ENCODE data around the gene CENPV.
A peak's percentile ranks its signal among the peaks of the same experiment; 100 is the strongest.

CENPV gene

GRCh38 chr17:16351831-16352230 lies 1.4 kb downstream of the CENPV start:
- H3K36me3 ChIP-seq (ENCODE audit: insufficient read depth, low read length): peaks cover 31% of the 10 kb centered on the region
- peak overlapping the region; percentile 90 to 97 for H3K4me3 ChIP-seq (ENCODE audit: low read depth in 1 of 2, low read length in 2 of 2)
- no peaks in the 10 kb centered on the region for H3K27me3 ChIP-seq (ENCODE audit: insufficient read depth, low read length, poor library complexity)
- peaks cover 10% of the 10 kb centered on the region; the same call in 1 of the 2 replicates for H4K20me1 ChIP-seq (ENCODE audit: insufficient read depth, low read length)
- no peaks in the 10 kb centered on the region for H3K9me3 ChIP-seq (ENCODE audit: insufficient read depth, low read length, severe bottlenecking)
- peaks cover 41% of the 10 kb centered on the region for H3K79me2 ChIP-seq (ENCODE audit: insufficient read depth, low read length)
- no peak for ATAC-seq (ENCODE audit: insufficient read depth, low read depth)
- TF ChIP-seq EZH2 (IDR thresholded peaks at IDR 0.05; ENCODE audit: borderline replicate concordance, low read depth, low read length, severe bottlenecking) (no peak), CTCF (IDR thresholded peaks at IDR 0.05; ENCODE audit: borderline replicate concordance, extremely low read depth, low read length, poor library complexity, severe bottlenecking) (no peak)
- peaks cover 32% of the 10 kb centered on the region for H3K4me1 ChIP-seq (ENCODE audit: insufficient read depth, low read length)
- H3K4me2 ChIP-seq (ENCODE audit: insufficient read depth, low read length): peak overlapping the region; percentile 91
- DNase-seq: no peak
- peak overlapping the region; percentile 88 for H3K27ac ChIP-seq (ENCODE audit: low read length)
- H3K9ac ChIP-seq (ENCODE audit: low read depth, low read length): peak overlapping the region; percentile 98
- H2AFZ ChIP-seq (ENCODE audit: low read depth, low read length): peak overlapping the region; percentile 91

- Histone ChIP-seq H3K27ac (ENCODE audit: low read length) (no peak overlapping the region), H3K27me3 (ENCODE audit: insufficient read depth, low read length, poor library complexity) (no peaks in the 10 kb centered on the region), H3K4me2 (ENCODE audit: insufficient read depth, low read length) (0 out of 2 replicates have a peak overlapping the region, but pooled peaks have one; percentile 6), H4K20me1 (ENCODE audit: insufficient read depth, low read length) (peaks cover 10% of the 10 kb centered on the region; the same call in 1 of the 2 replicates), H3K4me3 (ENCODE audit: low read depth in 1 of 2, low read length in 2 of 2) (no peak overlapping the region), H3K36me3 (ENCODE audit: insufficient read depth, low read length) (peaks cover 48% of the 10 kb centered on the region), H3K9ac (ENCODE audit: low read depth, low read length) (no peak overlapping the region), H3K9me3 (ENCODE audit: insufficient read depth, low read length, severe bottlenecking) (no peaks in the 10 kb centered on the region), H2AFZ (ENCODE audit: low read depth, low read length) (no peak overlapping the region), H3K4me1 (ENCODE audit: insufficient read depth, low read length) (peaks cover 32% of the 10 kb centered on the region), H3K79me2 (ENCODE audit: insufficient read depth, low read length) (peaks cover 41% of the 10 kb centered on the region)
- TF ChIP-seq CTCF (IDR thresholded peaks at IDR 0.05; ENCODE audit: borderline replicate concordance, extremely low read depth, low read length, poor library complexity, severe bottlenecking): no peak
- TF ChIP-seq EZH2 (IDR thresholded peaks at IDR 0.05; ENCODE audit: borderline replicate concordance, low read depth, low read length, severe bottlenecking): no peak
- ATAC-seq (ENCODE audit: insufficient read depth, low read depth) (no peak), DNase-seq (peak; percentile 22)
Measured at GRCh38 chr17:16349431-16349830, 3.8 kb downstream of the CENPV start.

- Histone ChIP-seq H3K27me3 (ENCODE audit: insufficient read depth, low read length, poor library complexity) (no peaks in the 10 kb centered on the region), H3K9me3 (ENCODE audit: insufficient read depth, low read length, severe bottlenecking) (no peaks in the 10 kb centered on the region), H3K4me1 (ENCODE audit: insufficient read depth, low read length) (peaks cover 26% of the 10 kb centered on the region), H2AFZ (ENCODE audit: low read depth, low read length) (no peak overlapping the region), H4K20me1 (ENCODE audit: insufficient read depth, low read length) (peaks cover 10% of the 10 kb centered on the region; the same call in 1 of the 2 replicates), H3K9ac (ENCODE audit: low read depth, low read length) (no peak overlapping the region), H3K4me3 (ENCODE audit: low read depth in 1 of 2, low read length in 2 of 2) (no peak overlapping the region), H3K4me2 (ENCODE audit: insufficient read depth, low read length) (no peak overlapping the region), H3K79me2 (ENCODE audit: insufficient read depth, low read length) (peaks cover 41% of the 10 kb centered on the region), H3K36me3 (ENCODE audit: insufficient read depth, low read length) (peaks cover 56% of the 10 kb centered on the region), H3K27ac (ENCODE audit: low read length) (no peak overlapping the region)
- no peak for ATAC-seq (ENCODE audit: insufficient read depth, low read depth)
- no peak for TF ChIP-seq CTCF (IDR thresholded peaks at IDR 0.05; ENCODE audit: borderline replicate concordance, extremely low read depth, low read length, poor library complexity, severe bottlenecking)
- no peak for TF ChIP-seq EZH2 (IDR thresholded peaks at IDR 0.05; ENCODE audit: borderline replicate concordance, low read depth, low read length, severe bottlenecking)
- DNase-seq: no peak
Measured at GRCh38 chr17:16348586-16348985, 4.7 kb downstream of the CENPV start.
